ENCODE data around the gene SHROOM3. TPM values are rescaled to one million over a fixed set of nuclear protein-coding genes. Genes with fewer than 3 reads are reported as not detected.
"Not testable (repeated sequence)": the region's sequence is repeated elsewhere in the genome, so short reads cannot be mapped to it uniquely, and the experiment has no call there.

SHROOM3 gene
- polyA plus RNA-seq, 3 donors: 36.8 to 41.2 (median 37.1) TPM

GRCh38 chr4:76435528-76436319, 695 bp downstream of the SHROOM3 start:
- DNase-seq: no peak

DNA sequence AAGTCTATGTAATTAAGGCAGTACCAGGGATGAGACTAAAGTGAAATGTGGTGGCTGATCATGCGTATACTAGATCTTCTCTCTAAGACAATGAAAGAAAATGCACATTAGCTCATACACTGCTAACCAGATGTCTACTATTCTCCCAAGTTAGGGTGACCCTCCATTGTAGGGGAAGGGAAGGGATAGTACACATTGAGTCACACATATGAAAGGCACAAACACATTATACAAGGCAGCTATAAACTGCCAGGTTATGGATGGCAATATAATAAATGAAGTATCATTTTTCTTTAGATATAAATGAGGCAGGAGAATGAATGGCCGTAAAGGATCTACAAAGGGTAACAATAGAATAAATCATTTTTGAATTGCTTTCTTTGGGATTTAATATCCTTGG, 4.5 kb downstream of the SHROOM3 start:
- no peak for DNase-seq

- no peak for DNase-seq
Observed at GRCh38 chr4:76441881-76442280, 6.9 kb downstream of the SHROOM3 start.

GRCh38 chr4:76442807-76443206, 7.8 kb downstream of the SHROOM3 start:
- DNase-seq: no peak

GRCh38 chr4:76443376-76443775, 8.3 kb downstream of the SHROOM3 start:
- DNase-seq: no peak

DNA sequence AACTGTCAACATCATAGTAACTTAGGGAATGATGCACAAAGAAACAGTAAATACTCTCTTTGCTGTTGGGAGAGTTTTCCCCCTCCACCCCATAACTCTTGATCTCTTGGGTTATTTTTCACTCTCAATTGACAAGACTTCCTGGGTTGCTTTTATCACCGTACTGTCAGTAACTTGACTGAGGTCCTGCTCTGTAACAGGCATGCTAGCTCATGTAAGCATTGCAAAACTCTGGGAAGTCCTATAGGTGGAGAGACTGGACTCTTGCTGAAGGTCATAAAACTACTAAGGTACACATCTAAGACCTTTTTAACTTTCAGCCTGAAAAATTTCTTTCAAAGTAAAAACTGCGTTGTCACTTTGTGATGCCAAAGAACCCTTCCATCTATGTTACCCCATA, 10.9 kb downstream of the SHROOM3 start:
- DNase-seq: no peak

GRCh38 chr4:76447393-76447851, 12.4 kb downstream of the SHROOM3 start:
- no peak for DNase-seq

DNA sequence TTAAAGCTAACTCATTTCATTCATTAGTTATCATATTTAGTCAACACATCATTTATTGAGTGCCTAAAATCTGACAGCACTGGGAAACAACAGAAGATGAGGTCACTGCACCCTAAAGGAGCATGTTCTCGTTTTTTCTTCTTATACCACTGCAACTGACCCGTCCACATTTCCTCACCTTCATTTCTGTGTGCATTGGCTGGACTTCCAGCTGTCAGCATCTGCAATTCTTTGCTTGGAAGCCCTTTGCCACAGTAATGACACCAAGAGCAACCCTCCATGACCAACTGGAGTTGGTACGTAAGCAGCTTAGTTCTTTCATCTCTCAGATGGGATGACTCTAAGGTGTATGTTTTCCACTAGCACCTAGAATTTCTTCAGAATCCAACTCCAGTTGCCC, 13.2 kb downstream of the SHROOM3 start:
- DNase-seq: no peak

- DNase-seq: no peak
Observed at GRCh38 chr4:76449362-76449767, 14.3 kb downstream of the SHROOM3 start.

GRCh38 chr4:76449833-76450232, 14.8 kb downstream of the SHROOM3 start:
- DNase-seq: no peak

GRCh38 chr4:76453232-76453631, 18.2 kb downstream of the SHROOM3 start:
- DNase-seq: no peak

- DNase-seq: not testable (repeated sequence)
Observed at GRCh38 chr4:76454073-76454472, 19.0 kb downstream of the SHROOM3 start.

DNA sequence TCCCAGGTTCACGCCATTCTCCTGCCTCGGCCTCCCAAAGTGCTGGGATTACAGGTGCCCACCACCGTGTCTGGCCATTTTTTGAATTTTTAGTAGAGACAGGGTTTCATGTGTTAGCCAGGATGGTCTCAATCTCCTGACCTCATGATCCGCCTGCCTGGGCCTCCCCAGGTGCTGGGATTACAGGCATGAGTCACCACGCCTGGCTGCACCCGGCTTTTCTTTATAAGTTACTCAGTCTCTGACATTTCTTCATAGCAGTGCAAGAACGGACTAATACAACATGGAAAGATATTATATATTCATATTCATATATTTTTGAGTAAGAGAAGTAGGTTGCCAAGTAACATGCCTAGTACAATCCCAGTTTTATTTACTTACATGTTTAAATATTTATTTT, 22.9 kb downstream of the SHROOM3 start:
- no peak for DNase-seq

GRCh38 chr4:76458297-76458696, 23.3 kb downstream of the SHROOM3 start:
- no peak for DNase-seq

GRCh38 chr4:76458825-76459224, 23.8 kb downstream of the SHROOM3 start:
- DNase-seq: peak; percentile 26

- peak; percentile 62 for DNase-seq
Observed at GRCh38 chr4:76459291-76459723, 24.3 kb downstream of the SHROOM3 start.

DNA sequence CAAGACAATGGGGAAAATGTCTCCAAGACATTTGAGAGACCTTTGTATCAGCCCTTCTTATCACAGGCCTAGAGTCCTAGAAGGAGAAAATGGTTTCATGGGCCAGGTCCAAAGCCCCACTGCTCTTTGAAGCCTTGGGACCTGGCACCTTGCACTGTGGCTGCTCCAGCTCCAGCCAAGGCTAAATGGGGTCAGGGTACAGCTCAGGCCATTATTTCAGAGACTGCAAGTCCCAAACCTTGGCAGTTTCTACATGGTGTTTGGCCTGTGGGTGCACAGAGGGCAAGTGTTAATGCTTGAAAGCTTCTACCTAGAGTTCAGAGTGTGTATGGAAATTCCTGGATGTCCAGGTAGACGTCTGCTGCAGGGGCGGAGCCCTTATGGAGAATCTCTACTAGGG, 28.5 kb downstream of the SHROOM3 start:
- no peak for DNase-seq

- no peak for DNase-seq
Observed at GRCh38 chr4:76470064-76470463, 35.0 kb downstream of the SHROOM3 start.

GRCh38 chr4:76470532-76470931, 35.5 kb downstream of the SHROOM3 start:
- DNase-seq: no peak

DNA sequence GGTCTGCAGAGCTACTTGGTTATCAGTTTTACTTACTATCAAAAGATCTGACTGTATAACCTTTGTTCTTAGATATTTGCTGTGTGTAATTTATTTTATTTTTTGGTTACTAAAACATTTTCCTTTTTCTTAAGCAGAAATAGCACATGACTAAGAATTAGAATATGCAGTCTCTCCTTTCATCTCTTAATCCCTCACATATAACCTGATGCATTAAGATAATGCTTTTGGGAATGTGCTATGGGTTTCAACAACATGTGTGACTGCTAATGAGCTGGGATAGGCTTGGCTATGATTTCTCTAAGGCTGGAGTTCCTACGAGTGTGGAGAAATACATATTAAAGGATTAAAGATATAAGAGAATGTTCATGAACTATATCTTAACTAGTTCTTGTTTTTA, 41.5 kb downstream of the SHROOM3 start:
- no peak for DNase-seq

GRCh38 chr4:76484654-76485053, 49.6 kb downstream of the SHROOM3 start:
- no peak for DNase-seq

DNA sequence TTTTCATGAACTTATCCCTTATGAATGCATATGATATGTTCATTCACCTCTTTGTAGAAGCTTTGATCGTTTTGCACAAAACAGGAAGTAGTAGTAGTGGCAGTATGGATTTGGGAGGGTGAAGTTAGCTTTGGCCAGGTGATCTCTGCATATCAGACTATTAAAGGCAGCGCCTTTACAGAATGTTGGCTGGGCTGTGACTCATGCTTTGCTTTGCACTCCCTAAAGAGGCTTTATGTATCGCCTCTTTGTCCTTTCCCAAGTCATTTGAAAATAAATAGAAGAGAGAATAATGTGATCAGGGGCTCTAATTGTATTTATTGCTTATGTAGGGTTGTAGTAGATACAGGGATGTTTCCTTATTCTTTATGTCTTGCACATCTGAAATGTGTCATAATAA, 50.4 kb downstream of the SHROOM3 start:
- no peak for DNase-seq

DNA sequence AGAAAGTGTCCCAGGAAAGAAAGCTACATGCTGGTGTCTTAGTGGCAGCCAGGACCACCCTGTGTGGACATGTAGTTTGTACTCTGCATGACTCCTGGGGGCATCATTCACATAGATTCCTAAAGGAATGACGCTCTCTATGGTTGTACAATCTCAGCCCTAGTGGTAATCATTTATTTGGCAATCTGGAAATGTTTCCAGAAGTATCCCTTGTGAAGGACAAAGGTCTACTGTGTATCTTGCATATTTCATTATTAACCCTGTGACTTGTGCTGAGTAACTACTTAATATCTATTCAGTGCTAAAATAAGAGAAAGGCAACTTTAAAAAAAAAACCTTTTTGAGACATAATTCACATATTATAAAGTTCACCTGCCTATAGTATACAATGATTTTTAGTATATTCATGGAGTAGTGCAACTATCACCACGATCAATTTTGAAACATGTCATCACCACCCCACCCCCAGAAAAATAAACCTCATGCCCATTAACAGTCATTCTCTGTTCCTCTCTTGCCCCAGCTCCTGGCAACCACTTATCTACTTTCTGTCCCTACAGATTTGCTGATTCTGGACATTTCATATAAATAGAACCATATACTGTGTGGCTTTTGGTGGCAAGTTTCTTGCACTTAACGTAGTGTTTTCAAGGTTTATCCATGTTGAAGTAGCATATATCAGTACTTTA, 51.7 kb downstream of the SHROOM3 start:
- DNase-seq: no peak
